GM18951 (cell line): ENCODE measurements around the gene PKIG.
"Not testable (repeated sequence)": the region's sequence is repeated elsewhere in the genome, so short reads cannot be mapped to it uniquely, and the experiment has no call there.

Experiments
- POLR2A ChIP-seq: IDR thresholded peaks from 4 replicates; pipeline ENCODE4 v1.6.1; 2011; ENCODE audit warnings: mild to moderate bottlenecking; ENCODE audit not compliant: insufficient read length, insufficient read depth; ENCODE audit errors: extremely low read depth
- in situ Hi-C: fragments of 300-500 bp; cut with MboI; formaldehyde crosslinking; loops from one replicate; pipeline ENCODE4 v1.12.0; 2022; ENCODE audit warnings: low sequenced_read_pairs, mixed read lengths, inconsistent platforms; ENCODE audit not compliant: unreplicated experiment

Gene PKIG

GRCh38 chr20:44552950-44553908, 29.1 kb upstream of the PKIG start:
- in situ Hi-C loops: no loop called here
- TF ChIP-seq POLR2A: no peak

GRCh38 chr20:44559302-44559701, 23.1 kb upstream of the PKIG start:
- in situ Hi-C loops: no loop called here
- no peak for TF ChIP-seq POLR2A

DNA sequence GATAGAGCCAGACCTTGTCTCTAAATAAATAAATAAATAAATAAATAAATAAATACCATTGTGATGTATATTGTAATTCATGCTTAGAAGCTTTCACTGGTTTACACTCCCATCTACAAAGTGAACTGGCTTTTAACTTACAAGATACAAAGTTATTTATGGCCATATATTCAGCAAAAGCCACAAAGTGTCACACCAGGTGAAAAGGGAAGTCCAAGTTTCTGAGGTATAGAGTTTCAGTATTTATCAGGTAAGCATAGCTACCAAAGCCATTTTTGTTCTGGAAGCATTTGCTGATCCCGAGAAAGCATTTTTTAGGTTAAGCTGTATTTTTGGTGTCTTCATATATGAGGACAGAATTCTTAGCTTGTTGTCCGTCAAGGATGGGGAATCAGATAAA, 22.1 kb upstream of the PKIG start:
- TF ChIP-seq POLR2A: no peak
- in situ Hi-C loops: no loop called here

- in situ Hi-C loops: not testable (repeated sequence)
Measured at GRCh38 chr20:44560818-44561217, 21.6 kb upstream of the PKIG start.

DNA sequence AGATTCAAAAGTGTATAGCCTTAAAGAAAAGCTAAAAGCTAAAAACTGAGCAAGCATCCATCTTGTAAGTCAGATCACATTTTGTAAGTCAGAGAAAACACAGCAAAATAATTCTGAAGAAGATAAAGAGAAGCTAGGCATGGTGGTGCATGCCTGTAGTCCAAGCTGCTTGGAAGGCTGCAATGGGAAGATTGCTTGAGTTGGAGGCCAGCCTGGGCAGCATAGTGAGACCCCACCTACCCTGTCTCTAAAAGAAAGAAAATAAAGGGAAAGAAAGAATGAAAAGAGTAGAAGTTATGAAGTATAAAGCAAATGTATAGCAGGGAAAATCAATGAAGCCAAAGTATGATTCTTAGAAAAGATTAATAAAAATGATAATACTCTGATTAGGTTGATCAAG, 20.5 kb upstream of the PKIG start:
- in situ Hi-C loops: no loop called here
- TF ChIP-seq POLR2A: no peak

- TF ChIP-seq POLR2A: no peak
Measured at GRCh38 chr20:44566018-44566417, 16.4 kb upstream of the PKIG start.

GRCh38 chr20:44566811-44567210, 15.6 kb upstream of the PKIG start:
- in situ Hi-C loops: no loop called here
- no peak for TF ChIP-seq POLR2A

More at GRCh38 chr20:44566018-44566417, 16.4 kb upstream of the PKIG start:
- in situ Hi-C loops: no loop called here

- in situ Hi-C loops: no loop called here
- TF ChIP-seq POLR2A: no peak
Measured at GRCh38 chr20:44570367-44570766, 12.0 kb upstream of the PKIG start.

DNA sequence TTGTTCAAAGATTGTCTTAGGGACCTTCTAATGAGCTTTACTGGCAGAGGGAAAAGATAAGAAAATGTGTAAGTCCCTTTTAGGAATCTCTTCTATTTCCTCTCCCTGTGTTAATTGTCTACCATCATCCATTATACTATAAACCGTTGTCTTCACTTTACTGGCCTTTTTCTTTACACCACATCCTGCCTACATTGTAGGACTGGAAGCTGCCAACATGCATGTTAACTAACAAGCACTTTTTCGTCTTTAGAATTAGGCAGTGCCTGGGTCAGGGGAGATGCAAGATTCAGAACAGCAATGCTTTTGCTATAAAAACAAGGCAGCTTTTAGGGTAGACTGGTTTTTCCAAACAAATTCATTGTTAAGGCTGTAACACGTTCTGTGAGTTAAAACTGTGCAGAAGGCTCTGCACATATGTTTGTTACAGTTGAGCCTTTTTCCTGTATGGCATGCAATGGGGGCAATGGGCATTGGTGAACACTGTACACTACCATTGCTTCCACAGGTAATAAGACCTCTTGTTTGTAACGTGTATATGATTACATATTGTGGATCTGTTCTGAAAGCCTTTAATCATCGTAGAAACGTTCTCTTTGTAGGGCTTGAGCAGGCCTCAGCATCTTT, 10.9 kb upstream of the PKIG start:
- TF ChIP-seq POLR2A: no peak
- in situ Hi-C loops: no loop called here

DNA sequence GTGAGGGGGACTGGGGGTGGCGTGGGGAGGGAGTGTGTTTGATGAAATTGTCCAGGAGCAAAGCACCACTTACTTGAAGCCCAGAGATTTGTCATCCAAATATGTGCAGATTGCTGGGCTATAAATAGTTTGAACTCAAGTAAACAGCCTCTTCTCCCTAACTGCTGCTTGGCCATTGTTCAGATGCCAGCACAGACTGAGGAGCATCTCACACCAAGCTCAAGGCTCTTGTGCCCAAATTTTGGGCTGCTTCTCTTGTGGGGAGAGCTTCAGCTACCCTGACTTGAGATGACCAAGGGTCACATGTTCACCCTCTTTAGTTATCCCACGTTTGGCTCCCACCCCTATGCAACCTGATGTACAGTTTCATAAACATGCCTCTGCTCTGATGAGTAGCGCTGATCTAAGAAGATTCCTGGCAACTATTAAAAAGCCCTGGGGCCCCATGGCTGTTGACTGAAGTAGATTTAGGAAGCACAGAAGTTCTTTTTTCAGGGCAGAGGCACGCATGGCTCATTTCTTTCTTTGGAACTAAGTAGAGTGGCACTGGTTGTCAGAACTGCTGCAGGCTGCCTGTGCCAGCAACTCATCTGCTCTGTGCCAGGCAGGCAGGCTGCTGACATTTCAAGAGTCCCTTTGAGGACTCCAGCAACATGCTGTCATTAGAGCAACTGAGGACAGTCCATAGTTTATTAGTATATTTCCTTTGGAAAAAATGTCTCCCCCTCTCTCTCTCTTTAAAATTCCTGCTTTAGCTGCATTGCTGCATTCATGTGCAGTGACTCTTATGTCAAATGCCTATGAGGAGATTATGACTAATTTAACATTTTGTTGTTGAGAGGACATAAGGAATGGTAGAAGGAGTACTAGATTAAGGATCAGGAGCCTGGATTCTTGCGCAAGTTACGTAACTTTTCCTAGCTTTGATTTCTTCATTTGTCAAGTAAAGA, 9.6 kb upstream of the PKIG start:
- in situ Hi-C loops: no loop called here
- TF ChIP-seq POLR2A: no peak

DNA sequence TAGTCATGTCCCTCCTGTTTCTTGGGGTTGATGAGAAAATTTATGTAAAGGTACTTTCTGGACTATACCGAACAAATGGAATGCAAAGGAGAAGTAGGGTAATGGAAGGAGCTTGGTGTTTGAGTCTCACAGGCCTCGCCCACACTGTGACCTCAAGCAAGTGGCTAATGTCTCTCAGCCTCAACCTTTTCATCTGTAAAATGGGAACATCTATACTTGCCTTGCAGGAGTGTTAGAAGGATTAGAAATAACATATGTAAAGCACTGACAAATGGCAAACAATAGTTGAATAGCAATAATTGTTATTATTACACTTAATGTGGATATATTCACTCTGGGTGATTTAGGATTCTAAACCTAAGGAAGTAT, 8.9 kb upstream of the PKIG start:
- no peak for TF ChIP-seq POLR2A
- in situ Hi-C loops: no loop called here

- TF ChIP-seq POLR2A: no peak
- in situ Hi-C loops: no loop called here
Measured at GRCh38 chr20:44574372-44574771, 8.0 kb upstream of the PKIG start.

- no peak for TF ChIP-seq POLR2A
- in situ Hi-C loops: no loop called here
Measured at GRCh38 chr20:44576297-44576696, 6.1 kb upstream of the PKIG start.
